ENCODE data around the gene NCOA4. TPM values are rescaled to one million over a fixed set of nuclear protein-coding genes. Genes with fewer than 3 reads are reported as not detected.
"Not testable (repeated sequence)": the region's sequence is repeated elsewhere in the genome, so short reads cannot be mapped to it uniquely, and the experiment has no call there.

NCOA4 gene
- total RNA-seq, 1 donor from 2014 or later: 84.0 TPM

GRCh38 chr10:45983538-45984186 lies 46.8 kb downstream of the NCOA4 start:
- H3K27ac Mint-ChIP-seq; H3K27me3 Mint-ChIP-seq; H3K4me1 Mint-ChIP-seq (ENCODE audit: low read depth); H3K4me3 Mint-ChIP-seq (ENCODE audit: low read depth); H3K9me3 Mint-ChIP-seq (ENCODE audit: low read depth); H3K36me3 Mint-ChIP-seq (ENCODE audit: insufficient read depth): not testable (repeated sequence)
- TF ChIP-seq, protein P1, sequence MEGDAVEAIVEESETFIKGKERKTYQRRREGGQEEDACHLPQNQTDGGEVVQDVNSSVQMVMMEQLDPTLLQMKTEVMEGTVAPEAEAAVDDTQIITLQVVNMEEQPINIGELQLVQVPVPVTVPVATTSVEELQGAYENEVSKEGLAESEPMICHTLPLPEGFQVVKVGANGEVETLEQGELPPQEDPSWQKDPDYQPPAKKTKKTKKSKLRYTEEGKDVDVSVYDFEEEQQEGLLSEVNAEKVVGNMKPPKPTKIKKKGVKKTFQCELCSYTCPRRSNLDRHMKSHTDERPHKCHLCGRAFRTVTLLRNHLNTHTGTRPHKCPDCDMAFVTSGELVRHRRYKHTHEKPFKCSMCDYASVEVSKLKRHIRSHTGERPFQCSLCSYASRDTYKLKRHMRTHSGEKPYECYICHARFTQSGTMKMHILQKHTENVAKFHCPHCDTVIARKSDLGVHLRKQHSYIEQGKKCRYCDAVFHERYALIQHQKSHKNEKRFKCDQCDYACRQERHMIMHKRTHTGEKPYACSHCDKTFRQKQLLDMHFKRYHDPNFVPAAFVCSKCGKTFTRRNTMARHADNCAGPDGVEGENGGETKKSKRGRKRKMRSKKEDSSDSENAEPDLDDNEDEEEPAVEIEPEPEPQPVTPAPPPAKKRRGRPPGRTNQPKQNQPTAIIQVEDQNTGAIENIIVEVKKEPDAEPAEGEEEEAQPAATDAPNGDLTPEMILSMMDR (IDR thresholded peaks at IDR 0.05; ENCODE audit: unreplicated experiment): peak; percentile 48
- peak; percentile 14 for DNase-seq (ENCODE audit: low spot score, unreplicated experiment)

DNA sequence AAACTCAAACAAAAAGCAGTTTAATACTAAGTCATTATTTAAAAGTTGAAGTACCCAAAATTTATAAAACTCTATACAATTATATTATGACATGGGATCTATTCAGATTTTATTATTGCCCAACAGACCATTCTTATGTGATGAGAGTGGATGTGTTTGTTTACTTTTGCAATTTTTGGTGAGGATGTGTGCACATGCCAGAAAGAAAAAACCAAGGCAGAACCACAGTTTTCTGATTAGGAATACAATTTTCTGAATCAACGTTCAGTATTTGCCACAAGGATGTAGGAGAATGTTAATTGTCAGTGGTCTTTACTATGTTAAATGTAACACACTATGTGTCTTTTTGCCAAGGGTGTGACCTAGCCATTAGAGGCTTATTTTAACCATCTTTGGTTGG lies 49.1 kb downstream of the NCOA4 start:
- not testable (repeated sequence) for DNase-seq (ENCODE audit: low spot score, unreplicated experiment); H3K27me3 Mint-ChIP-seq

GRCh38 chr10:45978554-45978953 lies 51.9 kb downstream of the NCOA4 start:
- H3K4me3 Mint-ChIP-seq (ENCODE audit: low read depth); H3K4me1 Mint-ChIP-seq (ENCODE audit: low read depth); H3K27ac Mint-ChIP-seq: not testable (repeated sequence)

More for the DNA sequence above, 49.1 kb downstream of the NCOA4 start:
- not testable (repeated sequence) for H3K9me3 Mint-ChIP-seq (ENCODE audit: low read depth); H3K4me1 Mint-ChIP-seq (ENCODE audit: low read depth); H3K36me3 Mint-ChIP-seq (ENCODE audit: insufficient read depth); H3K27ac Mint-ChIP-seq; H3K4me3 Mint-ChIP-seq (ENCODE audit: low read depth)

DNA sequence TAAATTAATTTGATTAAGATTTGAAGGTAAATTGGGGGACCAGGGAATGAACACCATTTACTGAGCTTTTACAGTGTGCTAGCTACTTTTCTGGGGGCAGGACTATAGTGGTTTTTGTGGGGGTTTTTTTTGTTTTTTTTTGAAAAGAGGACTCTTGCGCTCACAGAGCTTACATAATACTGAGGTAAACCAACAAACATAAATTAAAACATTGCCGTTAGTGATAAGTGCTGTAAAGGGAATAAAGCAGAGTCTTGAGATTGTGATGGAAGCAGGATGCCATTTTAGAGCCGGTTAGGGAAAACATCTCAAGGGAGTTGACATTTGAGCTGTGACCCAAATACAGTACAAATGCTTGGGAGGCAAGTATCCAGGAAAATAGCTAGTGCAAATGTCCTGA lies 56.4 kb downstream of the NCOA4 start:
- Mint-ChIP-seq H3K4me3 (ENCODE audit: low read depth) (peak overlapping the region; percentile 9), H3K4me1 (ENCODE audit: low read depth) (peaks cover 23% of the 10 kb centered on the region), H3K27ac (peak overlapping the region; percentile 53)
- not testable (repeated sequence) for DNase-seq (ENCODE audit: low spot score, unreplicated experiment); H3K36me3 Mint-ChIP-seq (ENCODE audit: insufficient read depth); H3K9me3 Mint-ChIP-seq (ENCODE audit: low read depth); H3K27me3 Mint-ChIP-seq

More at GRCh38 chr10:45978554-45978953, 51.9 kb downstream of the NCOA4 start:
- H3K36me3 Mint-ChIP-seq (ENCODE audit: insufficient read depth); H3K27me3 Mint-ChIP-seq; DNase-seq (ENCODE audit: low spot score, unreplicated experiment); H3K9me3 Mint-ChIP-seq (ENCODE audit: low read depth): not testable (repeated sequence)

- not testable (repeated sequence) for H3K9me3 Mint-ChIP-seq (ENCODE audit: low read depth); H3K36me3 Mint-ChIP-seq (ENCODE audit: insufficient read depth); H3K27me3 Mint-ChIP-seq; DNase-seq (ENCODE audit: low spot score, unreplicated experiment)
- H3K27ac Mint-ChIP-seq: peak overlapping the region; percentile 99
- peak overlapping the region; percentile 96 for H3K4me3 Mint-ChIP-seq (ENCODE audit: low read depth)
- peaks cover 26% of the 10 kb centered on the region for H3K4me1 Mint-ChIP-seq (ENCODE audit: low read depth)
Measured at GRCh38 chr10:45972813-45973169, 57.6 kb downstream of the NCOA4 start.

- Mint-ChIP-seq H3K4me3 (ENCODE audit: low read depth) (peak within 1 kb of the TSS; percentile 96), H3K4me1 (ENCODE audit: low read depth) (peaks cover 26% of the 10 kb centered on the region), H3K27ac (peak within 1 kb of the TSS; percentile 99)
- not testable (repeated sequence) for H3K27me3 Mint-ChIP-seq; H3K9me3 Mint-ChIP-seq (ENCODE audit: low read depth); H3K36me3 Mint-ChIP-seq (ENCODE audit: insufficient read depth)
- DNase-seq (ENCODE audit: low spot score, unreplicated experiment): peak; percentile 76
Measured at GRCh38 chr10:45972106-45972812, 58.2 kb downstream of the NCOA4 start, which contains the start of gene TIMM23. TSS of gene TIMM23 (plus strand) at chr10:45972489. CDS start at chr10:45972625, 136 bp downstream.

GRCh38 chr10:45971742-45972105 lies 58.7 kb downstream of the NCOA4 start:
- not testable (repeated sequence) for H3K27me3 Mint-ChIP-seq; H3K9me3 Mint-ChIP-seq (ENCODE audit: low read depth); H3K36me3 Mint-ChIP-seq (ENCODE audit: insufficient read depth)
- Mint-ChIP-seq H3K4me3 (ENCODE audit: low read depth) (peak overlapping the region; percentile 96), H3K27ac (peak overlapping the region; percentile 99), H3K4me1 (ENCODE audit: low read depth) (peaks cover 26% of the 10 kb centered on the region)
- DNase-seq (ENCODE audit: low spot score, unreplicated experiment): peak; percentile 24
- TF ChIP-seq, protein P1 (IDR thresholded peaks at IDR 0.05; ENCODE audit: unreplicated experiment): peak; percentile 31

GRCh38 chr10:45971019-45971418 lies 59.4 kb downstream of the NCOA4 start:
- Mint-ChIP-seq H3K4me1 (ENCODE audit: low read depth) (peaks cover 26% of the 10 kb centered on the region), H3K27ac (peak overlapping the region; percentile 90), H3K4me3 (ENCODE audit: low read depth) (peak overlapping the region; percentile 96)
- H3K36me3 Mint-ChIP-seq (ENCODE audit: insufficient read depth); H3K9me3 Mint-ChIP-seq (ENCODE audit: low read depth); DNase-seq (ENCODE audit: low spot score, unreplicated experiment); H3K27me3 Mint-ChIP-seq: not testable (repeated sequence)

GRCh38 chr10:45962686-45963452 lies 67.6 kb downstream of the NCOA4 start:
- not testable (repeated sequence) for H3K9me3 Mint-ChIP-seq (ENCODE audit: low read depth); H3K4me3 Mint-ChIP-seq (ENCODE audit: low read depth); H3K4me1 Mint-ChIP-seq (ENCODE audit: low read depth); DNase-seq (ENCODE audit: low spot score, unreplicated experiment); H3K27me3 Mint-ChIP-seq; H3K36me3 Mint-ChIP-seq (ENCODE audit: insufficient read depth); H3K27ac Mint-ChIP-seq

GRCh38 chr10:45957928-45958327 lies 72.5 kb downstream of the NCOA4 start:
- H3K27ac Mint-ChIP-seq: peak overlapping the region; percentile 97
- H3K36me3 Mint-ChIP-seq (ENCODE audit: insufficient read depth): not testable (repeated sequence)

DNA sequence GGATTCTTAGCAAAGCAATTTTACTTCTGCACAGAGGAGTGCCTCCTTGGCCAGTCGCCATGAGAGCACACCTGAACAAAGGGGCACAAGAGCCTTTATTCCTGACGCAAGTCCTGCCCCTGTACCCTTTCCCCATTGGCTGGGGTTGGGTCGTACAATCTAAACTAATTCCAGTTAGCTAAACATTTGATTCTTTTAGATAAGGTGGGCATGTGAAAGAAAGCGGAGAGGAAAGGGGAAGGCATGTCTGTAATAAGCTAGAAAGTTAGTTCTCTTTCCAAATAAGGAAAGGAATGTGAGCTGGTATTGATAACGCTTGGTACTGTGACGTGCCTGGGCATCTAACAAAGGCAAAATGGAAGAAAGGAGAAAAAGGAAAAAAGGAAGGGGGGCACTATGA lies 73.8 kb downstream of the NCOA4 start:
- DNase-seq (ENCODE audit: low spot score, unreplicated experiment); H3K36me3 Mint-ChIP-seq (ENCODE audit: insufficient read depth); H3K9me3 Mint-ChIP-seq (ENCODE audit: low read depth); H3K4me3 Mint-ChIP-seq (ENCODE audit: low read depth); H3K27me3 Mint-ChIP-seq: not testable (repeated sequence)
- Mint-ChIP-seq H3K27ac (peak overlapping the region; percentile 97), H3K4me1 (ENCODE audit: low read depth) (peaks cover 11% of the 10 kb centered on the region)

More at GRCh38 chr10:45957928-45958327, 72.5 kb downstream of the NCOA4 start:
- H3K9me3 Mint-ChIP-seq (ENCODE audit: low read depth); H3K27me3 Mint-ChIP-seq; H3K4me3 Mint-ChIP-seq (ENCODE audit: low read depth); DNase-seq (ENCODE audit: low spot score, unreplicated experiment): not testable (repeated sequence)
- H3K4me1 Mint-ChIP-seq (ENCODE audit: low read depth): peaks cover 11% of the 10 kb centered on the region
